ENCODE results near the gene TTF1. TPM values are rescaled to one million over a fixed set of nuclear protein-coding genes. Genes with fewer than 3 reads are reported as not detected.
A peak's percentile ranks its signal among the peaks of the same experiment; 100 is the strongest.

The TTF1 gene
- total RNA-seq, 2 donors from 2014 or later = 11.4 to 13.3 TPM

DNA sequence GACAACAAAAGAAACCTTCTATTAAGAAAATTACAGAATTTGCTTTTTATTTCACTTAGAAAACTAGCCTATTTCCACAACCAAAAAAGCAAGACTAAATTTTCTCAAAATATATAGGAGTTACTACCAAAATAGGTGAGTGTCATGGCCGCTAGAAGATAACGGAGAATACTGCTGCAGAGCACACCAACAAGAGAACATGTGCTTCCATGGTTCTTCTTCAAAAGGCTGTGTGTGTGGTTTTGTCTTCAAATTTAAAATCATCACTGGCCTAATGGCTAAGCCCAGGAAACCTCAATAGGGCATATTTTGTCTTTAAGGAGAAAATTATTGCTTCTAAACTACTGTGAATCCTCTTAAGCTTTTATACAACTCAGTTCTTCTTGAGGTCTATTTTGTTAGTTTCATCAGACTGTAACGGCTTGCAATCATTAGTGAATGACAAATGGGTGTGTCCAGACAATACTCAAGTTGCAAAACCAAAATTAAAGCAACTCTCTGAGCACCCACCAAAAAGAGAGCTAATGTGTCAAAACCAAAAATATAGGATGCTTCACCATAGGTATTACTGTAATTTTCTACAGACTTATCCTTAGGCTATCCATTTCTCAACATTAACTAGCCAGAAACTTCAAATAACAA lies 55.1 kb downstream of the TTF1 start:
- H3K27me3 ChIP-seq (replicated peaks; ENCODE audit: insufficient read depth) = no peaks in the 10 kb centered on the region
- peak overlapping the region in 1 of 2 donors; percentile 16 for H3K27ac ChIP-seq
- H3K36me3 ChIP-seq = no peaks in the 10 kb centered on the region
- WGBS = 63% methylated on average over 3 of the region's 3 CpGs
- peaks cover 2% of the 10 kb centered on the region for H3K4me1 ChIP-seq (replicated peaks)
- intact Hi-C loops (cut with DNase I) = no loop called here
- H3K4me3 ChIP-seq = no peak overlapping the region
- no peak for DNase-seq (ENCODE audit: low spot score)
- no peak for TF ChIP-seq POLR2AphosphoS5 (IDR thresholded peaks at IDR 0.05)
- TF ChIP-seq, protein P1, sequence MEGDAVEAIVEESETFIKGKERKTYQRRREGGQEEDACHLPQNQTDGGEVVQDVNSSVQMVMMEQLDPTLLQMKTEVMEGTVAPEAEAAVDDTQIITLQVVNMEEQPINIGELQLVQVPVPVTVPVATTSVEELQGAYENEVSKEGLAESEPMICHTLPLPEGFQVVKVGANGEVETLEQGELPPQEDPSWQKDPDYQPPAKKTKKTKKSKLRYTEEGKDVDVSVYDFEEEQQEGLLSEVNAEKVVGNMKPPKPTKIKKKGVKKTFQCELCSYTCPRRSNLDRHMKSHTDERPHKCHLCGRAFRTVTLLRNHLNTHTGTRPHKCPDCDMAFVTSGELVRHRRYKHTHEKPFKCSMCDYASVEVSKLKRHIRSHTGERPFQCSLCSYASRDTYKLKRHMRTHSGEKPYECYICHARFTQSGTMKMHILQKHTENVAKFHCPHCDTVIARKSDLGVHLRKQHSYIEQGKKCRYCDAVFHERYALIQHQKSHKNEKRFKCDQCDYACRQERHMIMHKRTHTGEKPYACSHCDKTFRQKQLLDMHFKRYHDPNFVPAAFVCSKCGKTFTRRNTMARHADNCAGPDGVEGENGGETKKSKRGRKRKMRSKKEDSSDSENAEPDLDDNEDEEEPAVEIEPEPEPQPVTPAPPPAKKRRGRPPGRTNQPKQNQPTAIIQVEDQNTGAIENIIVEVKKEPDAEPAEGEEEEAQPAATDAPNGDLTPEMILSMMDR (IDR thresholded peaks at IDR 0.05) = no peak
- TF ChIP-seq POLR2A (IDR thresholded peaks at IDR 0.05) = no peak
- no peaks in the 10 kb centered on the region for H3K9me3 ChIP-seq

GRCh38 chr9:132350861-132351315 lies 55.8 kb downstream of the TTF1 start:
- Histone ChIP-seq H3K4me1 (replicated peaks) (peaks cover 2% of the 10 kb centered on the region), H3K4me3 (no peak overlapping the region), H3K36me3 (no peaks in the 10 kb centered on the region), H3K27ac (peak overlapping the region; percentile 16 to 24), H3K9me3 (no peaks in the 10 kb centered on the region), H3K27me3 (replicated peaks; ENCODE audit: insufficient read depth) (no peaks in the 10 kb centered on the region)
- intact Hi-C loops (cut with DNase I) = no loop called here
- no peak for TF ChIP-seq POLR2A (IDR thresholded peaks at IDR 0.05)
- no peak for TF ChIP-seq POLR2AphosphoS5 (IDR thresholded peaks at IDR 0.05)
- TF ChIP-seq, protein P1 (IDR thresholded peaks at IDR 0.05) = no peak
- no peak for DNase-seq (ENCODE audit: low spot score)
- WGBS = 48% methylated on average over 6 of the region's 6 CpGs

DNA sequence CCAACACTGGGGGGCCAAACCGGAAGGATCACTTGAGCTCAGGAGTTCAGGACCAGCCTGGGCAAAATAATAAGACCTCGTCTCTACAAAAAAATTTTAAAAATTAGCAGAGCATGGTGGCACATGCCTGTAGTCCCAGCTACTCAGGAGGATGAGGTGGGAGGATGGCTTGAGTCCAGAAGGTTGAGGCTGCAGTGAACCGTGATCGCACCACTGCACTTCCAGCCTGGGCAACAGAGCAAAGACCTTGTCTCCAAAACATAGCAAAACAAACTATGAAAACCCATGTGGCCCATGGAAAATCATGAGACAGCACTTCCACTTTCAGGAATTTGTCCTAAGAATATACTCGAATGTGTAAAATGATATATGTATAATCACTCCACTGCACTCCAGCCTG lies 58.0 kb downstream of the TTF1 start:
- Histone ChIP-seq H3K4me3 (no peak overlapping the region), H3K27ac (no peak overlapping the region), H3K4me1 (replicated peaks) (peaks cover 2% of the 10 kb centered on the region), H3K27me3 (replicated peaks; ENCODE audit: insufficient read depth) (no peaks in the 10 kb centered on the region), H3K36me3 (peaks cover 8 to 11% of the 10 kb centered on the region in 2 donors), H3K9me3 (no peaks in the 10 kb centered on the region)
- intact Hi-C loops (cut with DNase I) = no loop called here
- TF ChIP-seq POLR2AphosphoS5 (IDR thresholded peaks at IDR 0.05) = no peak
- TF ChIP-seq, protein P1 (IDR thresholded peaks at IDR 0.05) = no peak
- TF ChIP-seq POLR2A (IDR thresholded peaks at IDR 0.05) = no peak
- WGBS = 70% methylated on average over 5 of the region's 5 CpGs
- DNase-seq (ENCODE audit: low spot score) = no peak

DNA sequence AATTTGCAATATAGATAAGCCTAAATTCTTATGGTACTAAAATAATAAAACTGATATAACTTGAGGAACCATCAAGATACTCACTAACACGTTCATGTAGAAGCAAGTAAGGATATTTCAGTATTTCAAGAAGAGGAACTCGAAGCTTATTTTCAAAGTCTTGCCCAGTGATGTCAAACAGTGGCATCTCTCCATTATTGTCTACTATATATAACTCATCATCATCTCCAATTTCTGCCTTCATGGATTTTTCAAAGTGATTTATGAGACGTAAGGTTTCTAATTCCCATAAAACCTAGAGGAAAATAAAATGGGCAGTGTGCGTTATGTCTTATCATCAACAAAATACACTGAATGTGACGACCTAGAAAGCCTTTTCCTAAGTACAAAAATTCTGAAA lies 60.5 kb downstream of the TTF1 start:
- 84% methylated on average over 5 of the region's 5 CpGs for WGBS
- no peaks in the 10 kb centered on the region for H3K27me3 ChIP-seq (replicated peaks; ENCODE audit: insufficient read depth)
- H3K9me3 ChIP-seq = no peaks in the 10 kb centered on the region
- no peak overlapping the region for H3K27ac ChIP-seq
- no peak for DNase-seq (ENCODE audit: low spot score)
- intact Hi-C loops (cut with DNase I) = no loop called here
- H3K4me1 ChIP-seq (replicated peaks) = no peaks in the 10 kb centered on the region
- peaks cover 8 to 11% of the 10 kb centered on the region in 2 donors for H3K36me3 ChIP-seq
- no peak overlapping the region for H3K4me3 ChIP-seq
- TF ChIP-seq, protein P1 (IDR thresholded peaks at IDR 0.05) = no peak
- no peak for TF ChIP-seq POLR2A (IDR thresholded peaks at IDR 0.05)
- no peak for TF ChIP-seq POLR2AphosphoS5 (IDR thresholded peaks at IDR 0.05)
